ENCODE results near the gene ACAA1.

- TF ChIP-seq, protein P1, sequence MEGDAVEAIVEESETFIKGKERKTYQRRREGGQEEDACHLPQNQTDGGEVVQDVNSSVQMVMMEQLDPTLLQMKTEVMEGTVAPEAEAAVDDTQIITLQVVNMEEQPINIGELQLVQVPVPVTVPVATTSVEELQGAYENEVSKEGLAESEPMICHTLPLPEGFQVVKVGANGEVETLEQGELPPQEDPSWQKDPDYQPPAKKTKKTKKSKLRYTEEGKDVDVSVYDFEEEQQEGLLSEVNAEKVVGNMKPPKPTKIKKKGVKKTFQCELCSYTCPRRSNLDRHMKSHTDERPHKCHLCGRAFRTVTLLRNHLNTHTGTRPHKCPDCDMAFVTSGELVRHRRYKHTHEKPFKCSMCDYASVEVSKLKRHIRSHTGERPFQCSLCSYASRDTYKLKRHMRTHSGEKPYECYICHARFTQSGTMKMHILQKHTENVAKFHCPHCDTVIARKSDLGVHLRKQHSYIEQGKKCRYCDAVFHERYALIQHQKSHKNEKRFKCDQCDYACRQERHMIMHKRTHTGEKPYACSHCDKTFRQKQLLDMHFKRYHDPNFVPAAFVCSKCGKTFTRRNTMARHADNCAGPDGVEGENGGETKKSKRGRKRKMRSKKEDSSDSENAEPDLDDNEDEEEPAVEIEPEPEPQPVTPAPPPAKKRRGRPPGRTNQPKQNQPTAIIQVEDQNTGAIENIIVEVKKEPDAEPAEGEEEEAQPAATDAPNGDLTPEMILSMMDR (IDR thresholded peaks at IDR 0.05), result no peak
- TF ChIP-seq ZFX (IDR thresholded peaks at IDR 0.05; ENCODE audit: borderline replicate concordance), result no peak
Measured at GRCh38 chr3:38126121-38126892, 10.6 kb downstream of the ACAA1 start.
